Endodermal cell (in vitro differentiated cells): ENCODE measurements around the gene RREB1. TPM values are rescaled to one million over a fixed set of nuclear protein-coding genes. Genes with fewer than 3 reads are reported as not detected.
A peak's percentile ranks its signal among the peaks of the same experiment; 100 is the strongest.

Experiments
- DNase-seq: peaks from one replicate; pipeline ENCODE4 v3.0.0-alpha.2; 2017
- H3K27ac ChIP-seq: 2 replicates; pipeline ENCODE4 v1.5.1; 2013; ENCODE audit warnings: mild to moderate bottlenecking, low read depth, low read length, moderate library complexity
- H3K27me3 ChIP-seq: 2 replicates; pipeline ENCODE4 v1.6.1; 2013; ENCODE audit warnings: mild to moderate bottlenecking, low read length, moderate library complexity; ENCODE audit not compliant: insufficient read depth, control insufficient read depth, poor library complexity, severe bottlenecking
- H3K36me3 ChIP-seq: 2 replicates; pipeline ENCODE4 v1.7.0; 2013; ENCODE audit warnings: mild to moderate bottlenecking, low read length, moderate library complexity; ENCODE audit not compliant: control insufficient read depth, insufficient read depth
- H3K4me1 ChIP-seq: one replicate; pipeline ENCODE4 v1.7.0; 2013; ENCODE audit warnings: low read length; ENCODE audit not compliant: control insufficient read depth, insufficient read depth
- H3K4me3 ChIP-seq: 2 replicates; pipeline ENCODE4 v1.5.1; 2013; ENCODE audit warnings: mild to moderate bottlenecking, low read length, moderate library complexity
- H3K9ac ChIP-seq: 2 replicates; pipeline ENCODE4 v1.6.1; 2013; ENCODE audit warnings: mild to moderate bottlenecking, low read length, moderate library complexity; ENCODE audit not compliant: poor library complexity, severe bottlenecking; ENCODE audit errors: extremely low read depth
- H3K9me3 ChIP-seq: 2 replicates; pipeline ENCODE4 v1.6.1; 2013; ENCODE audit warnings: mild to moderate bottlenecking, low read length, moderate library complexity; ENCODE audit not compliant: control insufficient read depth
- H3K27ac Mint-ChIP-seq: 2 replicates; pipeline ENCODE4 v1.8.0; 2020; ENCODE audit warnings: mixed read lengths
- H3K27me3 Mint-ChIP-seq: 2 replicates; pipeline ENCODE4 v1.8.0; 2021; ENCODE audit warnings: mild to moderate bottlenecking, mixed read lengths; ENCODE audit not compliant: insufficient read depth
- H3K36me3 Mint-ChIP-seq: 2 replicates; pipeline ENCODE4 v1.8.0; 2020; ENCODE audit warnings: low read depth, mixed read lengths
- H3K4me1 Mint-ChIP-seq: 2 replicates; pipeline ENCODE4 v1.8.0; 2020; ENCODE audit warnings: mixed read lengths
- H3K4me3 Mint-ChIP-seq: 2 replicates; pipeline ENCODE4 v1.8.0; 2020; ENCODE audit warnings: mild to moderate bottlenecking, moderate library complexity, mixed read lengths
- H3K9me3 Mint-ChIP-seq: 2 replicates; pipeline ENCODE4 v1.8.0; 2020; ENCODE audit warnings: mild to moderate bottlenecking, mixed read lengths
- CTCF ChIP-seq: fragments of 200-600 bp; sonication (generic); conservative IDR thresholded peaks from 2 replicates; pipeline ENCODE4 v1.5.0; 2021; ENCODE audit warnings: antibody characterized with exemption, mild to moderate bottlenecking
- WGBS, 2 experiments: methylation state at CpG; one replicate each; pipeline versions ENCODE4 v1.1.5 to v1.1.7; 2013; ENCODE audit warnings: missing lambda C conversion rate in 2 of 2, mixed read lengths in 1 of 2; ENCODE audit not compliant: insufficient coverage in 1 of 2, insufficient read length in 1 of 2; 5-methylcytosine and 5-hydroxymethylcytosine counted together
- total RNA-seq, 2 donors: library from RNA; stranded (reverse); fragmentation: NEBNext Ultra II Directional in 1 of 2; extraction: Animal tissue kit (Norgen Biotek cat#: 25700) in 1 of 2; gene quantifications; 2 replicates in 1 of 2; 3 replicates in 1 of 2; pipeline ENCODE4 v1.2.1, GENCODE V29; 2021

Gene RREB1
- total RNA-seq, 2 donors from 2014 or later = 51.2 to 64.3 TPM

- TF ChIP-seq CTCF = peak; percentile 45
- no peak overlapping the region for H3K4me3 Mint-ChIP-seq
- H3K27ac ChIP-seq = no peak overlapping the region
- DNase-seq = peak; percentile 70
- H3K9me3 Mint-ChIP-seq = no peaks in the 10 kb centered on the region
- no peak overlapping the region for H3K4me3 ChIP-seq
- no peaks in the 10 kb centered on the region for H3K27me3 ChIP-seq
- WGBS, 2 experiments = 59 to 69% methylated on average over 4 to 6 of the region's 6 CpGs
- peaks cover 14% of the 10 kb centered on the region for H3K4me1 ChIP-seq
- H3K4me1 Mint-ChIP-seq = peaks cover 59% of the 10 kb centered on the region
- peaks cover 10% of the 10 kb centered on the region for H3K36me3 ChIP-seq
- peaks cover 5% of the 10 kb centered on the region for H3K36me3 Mint-ChIP-seq
- no peaks in the 10 kb centered on the region for H3K27me3 Mint-ChIP-seq
- H3K27ac Mint-ChIP-seq = peak overlapping the region; percentile 83
- H3K9ac ChIP-seq = no peak overlapping the region
- no peaks in the 10 kb centered on the region for H3K9me3 ChIP-seq
These were observed 50.2 kb downstream of the RREB1 start for GRCh38 chr6:7157752-7158616.

- H3K4me3 Mint-ChIP-seq = no peak overlapping the region
- Histone ChIP-seq H3K9me3 (no peaks in the 10 kb centered on the region), H3K4me3 (no peak overlapping the region), H3K9ac (no peak overlapping the region), H3K27me3 (no peaks in the 10 kb centered on the region), H3K4me1 (peaks cover 23% of the 10 kb centered on the region), H3K36me3 (no peaks in the 10 kb centered on the region), H3K27ac (no peak overlapping the region)
- H3K9me3 Mint-ChIP-seq = no peaks in the 10 kb centered on the region
- H3K27me3 Mint-ChIP-seq = no peaks in the 10 kb centered on the region
- peak; percentile 15 for DNase-seq
- H3K4me1 Mint-ChIP-seq = peaks cover 76% of the 10 kb centered on the region
- 86 to 95% methylated on average over 1 to 2 of the region's 4 CpGs for WGBS, 2 experiments
- H3K27ac Mint-ChIP-seq = no peak overlapping the region
- TF ChIP-seq CTCF = no peak
- peaks cover 12% of the 10 kb centered on the region for H3K36me3 Mint-ChIP-seq
These were observed 52.2 kb downstream of the RREB1 start for GRCh38 chr6:7159790-7160525.

- H3K4me1 ChIP-seq = peaks cover 29% of the 10 kb centered on the region
- H3K27ac ChIP-seq = no peak overlapping the region
These were observed 53.5 kb downstream of the RREB1 start for GRCh38 chr6:7161253-7161623.

More at GRCh38 chr6:7161253-7161623, 53.5 kb downstream of the RREB1 start:
- no peak for DNase-seq
- H3K4me3 Mint-ChIP-seq = no peak overlapping the region
- peaks cover 82% of the 10 kb centered on the region for H3K4me1 Mint-ChIP-seq
- peaks cover 12% of the 10 kb centered on the region for H3K36me3 Mint-ChIP-seq
- no peak for TF ChIP-seq CTCF
- Histone ChIP-seq H3K27me3 (no peaks in the 10 kb centered on the region), H3K9ac (no peak overlapping the region), H3K36me3 (no peaks in the 10 kb centered on the region), H3K9me3 (no peaks in the 10 kb centered on the region), H3K4me3 (no peak overlapping the region)
- H3K27ac Mint-ChIP-seq = no peak overlapping the region
- no peaks in the 10 kb centered on the region for H3K9me3 Mint-ChIP-seq
- no peaks in the 10 kb centered on the region for H3K27me3 Mint-ChIP-seq
